IPS-11a (cell line): Measurements from ENCODE around the gene PAX7.
A peak's percentile ranks its signal among the peaks of the same experiment; 100 is the strongest.

Experiments used
- H3K4me3 ChIP-seq: one replicate; pipeline ENCODE4 v1.5.1; 2013; ENCODE audit warnings: low read depth, low read length, control low read depth

Gene PAX7

GRCh38 chr1:18697541-18697940, 66.9 kb downstream of the PAX7 start:
- H3K4me3 ChIP-seq: no peak overlapping the region

DNA sequence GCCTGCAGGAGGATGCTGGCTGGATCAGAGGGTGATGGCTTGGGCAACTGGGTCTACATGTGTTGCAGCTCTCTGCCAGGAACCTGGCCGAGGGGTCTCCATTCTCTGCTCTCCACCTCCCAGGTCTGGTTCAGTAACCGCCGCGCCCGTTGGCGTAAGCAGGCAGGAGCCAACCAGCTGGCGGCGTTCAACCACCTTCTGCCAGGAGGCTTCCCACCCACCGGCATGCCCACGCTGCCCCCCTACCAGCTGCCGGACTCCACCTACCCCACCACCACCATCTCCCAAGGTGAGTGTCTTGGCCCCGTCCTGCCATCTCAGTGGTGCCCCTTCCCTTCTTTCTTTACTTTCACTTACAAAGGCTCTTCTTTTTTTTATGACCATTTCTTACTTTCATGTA, 69.9 kb downstream of the PAX7 start:
- H3K4me3 ChIP-seq: no peak overlapping the region

DNA sequence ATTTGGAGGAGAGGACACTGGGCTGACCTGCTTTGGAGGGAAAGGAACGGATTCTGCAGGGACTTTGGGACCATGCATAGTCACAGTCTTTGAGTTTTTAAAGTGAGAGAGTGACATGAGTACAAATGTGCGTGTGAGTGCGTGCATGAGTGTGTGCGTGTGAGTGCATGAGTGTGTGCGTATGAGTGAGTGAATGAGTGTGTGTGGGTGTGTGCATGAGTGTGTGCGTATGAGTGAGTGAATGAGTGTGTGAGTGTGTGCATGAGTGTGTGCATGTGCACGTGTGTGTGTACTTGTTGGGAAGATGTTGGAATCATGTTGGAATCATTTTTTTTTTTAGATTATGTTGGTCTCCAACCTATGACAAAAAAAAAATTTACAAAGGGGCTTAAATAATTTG, 70.5 kb downstream of the PAX7 start:
- H3K4me3 ChIP-seq: no peak overlapping the region

GRCh38 chr1:18703041-18703621, 72.5 kb downstream of the PAX7 start:
- H3K4me3 ChIP-seq: no peak overlapping the region

DNA sequence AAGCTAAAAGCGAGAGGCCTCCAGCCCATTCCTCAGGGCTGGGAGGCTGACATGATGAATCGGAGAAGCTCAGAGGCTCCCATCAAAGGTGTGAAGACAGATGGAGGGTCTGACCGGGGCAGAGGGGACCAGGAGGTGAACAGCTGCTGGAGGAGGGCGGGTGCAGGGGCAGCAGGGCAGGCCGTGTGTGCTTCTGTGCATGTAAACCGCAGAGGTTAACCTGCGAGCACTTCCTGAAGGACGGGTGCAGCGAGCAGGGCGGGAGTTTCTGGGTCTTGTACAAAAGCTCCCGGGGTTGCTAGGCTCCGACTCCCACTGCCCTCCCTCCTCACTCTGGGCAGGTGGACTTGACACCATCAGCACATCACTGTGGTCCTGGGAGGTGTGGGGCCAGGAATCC, 75.2 kb downstream of the PAX7 start:
- H3K4me3 ChIP-seq: no peak overlapping the region

GRCh38 chr1:18707696-18708257, 77.1 kb downstream of the PAX7 start:
- no peak overlapping the region for H3K4me3 ChIP-seq

GRCh38 chr1:18710002-18710401, 79.4 kb downstream of the PAX7 start:
- no peak overlapping the region for H3K4me3 ChIP-seq

GRCh38 chr1:18711003-18711402, 80.4 kb downstream of the PAX7 start:
- no peak overlapping the region for H3K4me3 ChIP-seq

DNA sequence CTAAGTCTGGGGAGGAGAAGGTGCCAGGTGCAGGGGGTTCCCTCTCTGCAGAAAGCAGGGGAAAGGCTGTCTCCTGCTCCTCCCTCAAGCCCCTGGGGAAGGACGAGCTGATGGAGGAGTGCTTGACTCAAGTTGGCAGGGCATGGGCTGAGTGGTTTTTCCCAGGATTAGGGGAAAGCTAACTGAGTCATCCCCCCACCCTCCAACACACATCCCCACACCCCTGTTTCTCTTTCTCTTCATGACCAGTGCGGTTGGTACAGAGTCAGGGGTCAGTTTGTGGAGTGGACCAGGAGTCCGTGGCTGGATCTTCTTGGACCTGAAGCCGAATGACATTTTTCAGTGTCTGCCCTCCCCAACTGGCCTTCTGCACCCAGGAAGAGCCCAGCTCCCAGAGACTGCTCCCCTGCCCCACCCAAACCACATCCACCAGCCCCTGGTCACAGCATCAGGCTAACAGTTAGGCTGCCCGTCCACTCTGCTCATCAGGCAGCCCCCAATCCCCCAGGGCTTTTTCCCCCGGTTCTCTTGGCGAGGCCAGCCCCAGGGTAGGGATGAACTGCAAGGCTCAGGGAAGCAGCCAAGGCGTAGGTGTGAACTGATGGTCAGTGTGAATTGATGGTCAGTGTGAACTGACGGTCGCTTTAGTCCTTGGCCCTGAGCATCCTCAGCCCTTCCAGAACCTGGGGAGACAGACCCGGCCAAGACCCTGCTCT, 81.0 kb downstream of the PAX7 start:
- H3K4me3 ChIP-seq: no peak overlapping the region

DNA sequence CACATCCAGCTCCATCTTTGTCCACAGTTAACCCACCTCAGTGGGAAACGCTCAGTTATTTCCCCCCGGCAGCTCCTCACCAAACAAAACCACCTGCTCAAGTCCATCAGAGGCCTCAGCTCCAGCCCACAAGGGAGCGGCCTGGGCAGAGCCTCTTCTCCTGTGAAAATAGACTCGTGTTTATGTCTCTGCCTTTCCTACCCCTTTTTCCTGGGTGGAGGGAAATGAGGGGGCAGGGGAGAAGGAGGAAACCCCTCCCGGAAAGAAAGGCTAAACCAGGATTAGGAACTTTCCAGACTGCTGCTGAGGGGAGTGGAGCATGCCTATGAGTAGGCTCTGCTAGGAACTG, 81.6 kb downstream of the PAX7 start:
- no peak overlapping the region for H3K4me3 ChIP-seq

GRCh38 chr1:18714404-18715175, 83.9 kb downstream of the PAX7 start:
- no peak overlapping the region for H3K4me3 ChIP-seq

GRCh38 chr1:18716112-18716784, 85.6 kb downstream of the PAX7 start:
- H3K4me3 ChIP-seq: no peak overlapping the region

GRCh38 chr1:18716785-18717678, 86.4 kb downstream of the PAX7 start:
- peak overlapping the region; percentile 17 for H3K4me3 ChIP-seq

DNA sequence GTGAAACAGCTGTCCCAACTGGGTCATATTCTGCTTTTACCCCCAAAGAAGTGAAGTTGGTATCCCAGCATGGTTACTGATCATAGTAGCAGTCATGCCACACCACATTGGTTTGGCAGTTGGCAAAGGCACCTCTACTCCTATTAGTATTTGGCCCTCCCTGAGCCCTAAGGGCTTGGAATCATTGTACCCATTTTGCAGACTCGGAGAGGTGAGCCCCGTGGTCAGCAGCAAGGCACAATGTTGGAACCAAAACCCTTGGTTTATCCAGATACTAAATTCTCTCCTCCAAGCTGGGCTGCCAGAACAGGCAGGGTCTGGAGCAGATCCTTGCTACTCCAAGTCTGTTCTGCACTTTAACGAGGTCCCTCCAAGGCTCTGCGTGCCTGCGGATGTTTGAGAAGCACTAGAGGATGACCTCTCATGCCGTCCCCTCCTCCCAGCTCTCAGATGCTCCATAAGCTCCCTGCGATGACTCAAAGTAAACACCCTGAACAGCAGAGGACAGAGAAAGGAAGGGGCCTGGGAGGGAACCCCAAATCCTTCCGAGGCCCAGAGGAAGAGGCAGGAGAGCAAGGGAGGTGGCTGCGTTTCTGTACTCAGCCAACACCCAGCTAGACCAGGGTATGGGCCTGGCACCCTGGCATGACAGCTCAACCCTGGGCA, 89.3 kb downstream of the PAX7 start:
- no peak overlapping the region for H3K4me3 ChIP-seq

GRCh38 chr1:18721041-18721440, 90.4 kb downstream of the PAX7 start:
- H3K4me3 ChIP-seq: no peak overlapping the region

DNA sequence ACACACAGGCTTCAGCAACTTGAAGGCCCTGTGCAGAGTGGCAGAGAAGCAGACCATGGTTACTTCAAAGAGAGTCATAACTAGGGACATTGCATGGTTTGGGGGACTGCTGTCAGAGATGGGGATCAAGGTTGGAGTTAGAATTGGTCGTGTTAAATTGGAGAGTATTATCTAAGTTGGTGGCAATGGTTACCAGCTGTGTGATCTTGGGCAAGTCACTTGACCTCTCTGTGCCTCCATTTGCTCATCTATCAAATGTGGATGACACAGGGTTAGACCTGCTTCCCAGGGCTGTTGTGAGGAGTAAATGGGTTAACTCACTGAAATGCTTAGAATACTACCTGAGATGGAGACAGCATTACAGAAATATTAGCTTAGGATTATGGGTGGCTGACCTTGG, 91.1 kb downstream of the PAX7 start:
- H3K4me3 ChIP-seq: no peak overlapping the region

GRCh38 chr1:18722270-18722669, 91.6 kb downstream of the PAX7 start:
- H3K4me3 ChIP-seq: no peak overlapping the region

DNA sequence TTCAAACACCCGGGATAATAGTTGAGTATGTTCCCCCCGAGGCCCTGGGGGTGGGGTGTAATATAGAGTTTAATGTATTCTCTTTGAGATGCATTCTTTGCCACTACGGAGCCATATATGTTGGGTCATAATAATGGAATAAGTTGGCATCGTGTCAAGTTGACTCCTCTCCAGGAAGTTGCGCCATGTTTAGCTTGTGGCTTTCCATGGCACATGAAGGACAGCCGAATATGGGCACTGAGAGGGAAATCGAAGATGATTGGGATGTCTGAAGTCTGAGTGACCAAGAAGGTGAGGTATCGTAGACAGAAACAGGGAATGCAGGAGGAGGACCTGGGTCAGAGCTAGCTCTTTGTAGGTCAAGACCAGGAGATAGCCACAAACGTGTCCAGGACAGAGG, 92.6 kb downstream of the PAX7 start:
- H3K4me3 ChIP-seq: no peak overlapping the region

GRCh38 chr1:18723701-18724411, 93.2 kb downstream of the PAX7 start:
- H3K4me3 ChIP-seq: no peak overlapping the region
